Activated naive CD8-positive, alpha-beta T cell (primary cell): ENCODE measurements around the gene IRS1.

Experiments used
- H3K27ac Mint-ChIP-seq: one replicate; pipeline ENCODE4 v1.8.0; 2021; ENCODE audit warnings: mixed read lengths
- H3K27me3 Mint-ChIP-seq: one replicate; pipeline ENCODE4 v1.8.0; 2021; ENCODE audit warnings: mixed read lengths
- H3K36me3 Mint-ChIP-seq: one replicate; pipeline ENCODE4 v1.8.0; 2021; ENCODE audit warnings: mixed read lengths
- H3K4me1 Mint-ChIP-seq: one replicate; pipeline ENCODE4 v1.8.0; 2021; ENCODE audit warnings: low read depth, mixed read lengths
- H3K4me3 Mint-ChIP-seq: one replicate; pipeline ENCODE4 v1.8.0; 2021; ENCODE audit warnings: mild to moderate bottlenecking, mixed read lengths
- H3K9me3 Mint-ChIP-seq: one replicate; pipeline ENCODE4 v1.8.0; 2021; ENCODE audit warnings: low read depth, mixed read lengths

IRS1 gene

DNA sequence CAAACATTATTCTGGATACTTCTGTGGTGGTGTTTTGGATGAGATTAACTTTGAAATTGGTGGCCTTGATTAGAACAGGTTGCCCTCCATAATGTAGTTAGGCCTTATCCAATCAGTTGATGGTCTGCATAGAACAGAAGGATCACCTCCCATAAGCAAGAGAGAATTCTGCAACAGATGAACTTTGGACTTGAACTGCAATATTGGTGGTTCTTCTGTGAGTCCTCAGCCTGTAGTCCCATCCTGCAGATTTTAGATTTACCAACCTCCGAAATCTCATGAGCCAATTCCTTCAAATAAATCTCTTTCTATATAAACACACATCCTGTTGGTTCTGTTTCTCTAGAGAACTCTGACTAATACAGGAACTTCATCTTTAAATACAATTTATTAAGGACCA is 81.9 kb downstream of the IRS1 start:
- Mint-ChIP-seq H3K27ac (no peak overlapping the region), H3K4me3 (no peak overlapping the region), H3K27me3 (peaks cover 8% of the 10 kb centered on the region), H3K9me3 (no peaks in the 10 kb centered on the region), H3K36me3 (no peaks in the 10 kb centered on the region), H3K4me1 (no peaks in the 10 kb centered on the region)

DNA sequence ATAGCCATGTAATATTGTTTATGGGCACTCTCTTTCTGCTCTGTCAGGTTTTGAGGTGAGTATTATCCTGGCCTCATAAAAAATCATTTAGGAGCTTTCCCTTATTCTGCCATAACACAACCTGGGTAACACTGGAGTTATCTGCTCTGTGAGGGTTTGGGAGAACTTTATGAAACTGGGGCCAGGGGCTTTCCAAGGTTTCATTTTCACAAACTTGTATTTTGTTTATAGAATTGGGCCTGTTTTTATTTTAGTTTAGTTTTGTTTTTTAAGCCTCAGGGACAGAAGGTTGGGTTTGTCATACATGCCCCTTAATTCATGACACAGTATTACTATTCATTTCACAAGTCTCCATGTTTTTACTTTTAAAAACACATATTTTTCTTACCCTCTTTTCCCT is 83.5 kb downstream of the IRS1 start:
- H3K36me3 Mint-ChIP-seq, result no peaks in the 10 kb centered on the region
- H3K4me1 Mint-ChIP-seq, result no peaks in the 10 kb centered on the region
- no peaks in the 10 kb centered on the region for H3K9me3 Mint-ChIP-seq
- no peak overlapping the region for H3K27ac Mint-ChIP-seq
- no peak overlapping the region for H3K4me3 Mint-ChIP-seq
- peaks cover 8% of the 10 kb centered on the region for H3K27me3 Mint-ChIP-seq

DNA sequence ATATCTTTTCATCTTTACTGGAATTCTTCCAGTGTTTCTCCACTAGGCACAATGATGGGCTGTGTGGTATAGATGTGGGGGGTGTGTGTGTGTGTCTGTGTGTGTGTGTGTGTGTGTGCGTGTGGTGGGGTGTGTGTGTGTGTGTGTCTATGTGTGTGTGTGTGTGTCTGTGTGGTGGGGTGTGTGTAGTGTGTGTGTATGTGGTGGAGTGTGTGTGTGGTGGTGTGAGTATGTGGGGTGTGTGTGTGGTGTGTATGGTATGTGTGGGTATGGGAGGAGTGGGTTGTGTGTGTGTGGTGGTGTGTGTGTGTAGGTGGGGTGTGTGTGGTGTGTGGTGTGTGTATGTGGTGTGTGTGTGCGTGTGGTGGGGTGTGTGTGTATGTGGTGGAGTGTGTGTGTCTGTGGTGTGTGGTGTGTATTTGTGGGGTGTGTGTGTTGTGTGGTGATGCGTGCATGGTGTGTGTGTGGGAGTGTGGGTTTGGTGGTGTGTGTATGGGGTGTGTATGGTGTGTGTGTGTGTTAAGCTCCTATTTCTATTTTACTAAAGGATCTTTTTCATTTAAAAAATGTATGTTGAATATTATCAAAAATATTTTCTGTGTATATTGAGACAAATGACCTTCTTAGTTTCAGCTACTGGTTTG is 84.2 kb downstream of the IRS1 start:
- Mint-ChIP-seq H3K4me3 (no peak overlapping the region), H3K27ac (no peak overlapping the region), H3K27me3 (peaks cover 6% of the 10 kb centered on the region), H3K9me3 (no peaks in the 10 kb centered on the region), H3K36me3 (no peaks in the 10 kb centered on the region), H3K4me1 (no peaks in the 10 kb centered on the region)

DNA sequence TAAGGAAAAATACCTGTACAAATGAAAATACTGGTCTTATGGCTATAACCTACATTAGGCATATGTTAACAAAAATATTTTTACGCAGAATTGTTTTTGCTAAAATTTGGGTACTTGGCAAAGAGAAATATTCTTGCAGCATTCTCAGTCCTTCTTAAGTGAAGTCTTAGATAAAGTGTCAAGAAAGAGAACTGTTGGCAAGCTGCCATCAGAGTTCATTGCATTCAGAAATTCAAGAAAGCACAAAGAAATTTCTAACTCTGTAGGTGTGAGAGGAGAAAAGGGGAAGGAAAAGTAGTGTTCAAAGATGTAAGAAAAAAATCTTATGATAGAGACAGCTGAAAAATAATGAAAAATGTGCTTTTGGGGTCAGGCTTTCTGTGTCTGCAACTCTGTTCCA is 86.7 kb downstream of the IRS1 start:
- Mint-ChIP-seq H3K4me3 (no peak overlapping the region), H3K27me3 (peaks cover 3% of the 10 kb centered on the region), H3K9me3 (no peaks in the 10 kb centered on the region), H3K36me3 (no peaks in the 10 kb centered on the region), H3K27ac (no peak overlapping the region), H3K4me1 (no peaks in the 10 kb centered on the region)

DNA sequence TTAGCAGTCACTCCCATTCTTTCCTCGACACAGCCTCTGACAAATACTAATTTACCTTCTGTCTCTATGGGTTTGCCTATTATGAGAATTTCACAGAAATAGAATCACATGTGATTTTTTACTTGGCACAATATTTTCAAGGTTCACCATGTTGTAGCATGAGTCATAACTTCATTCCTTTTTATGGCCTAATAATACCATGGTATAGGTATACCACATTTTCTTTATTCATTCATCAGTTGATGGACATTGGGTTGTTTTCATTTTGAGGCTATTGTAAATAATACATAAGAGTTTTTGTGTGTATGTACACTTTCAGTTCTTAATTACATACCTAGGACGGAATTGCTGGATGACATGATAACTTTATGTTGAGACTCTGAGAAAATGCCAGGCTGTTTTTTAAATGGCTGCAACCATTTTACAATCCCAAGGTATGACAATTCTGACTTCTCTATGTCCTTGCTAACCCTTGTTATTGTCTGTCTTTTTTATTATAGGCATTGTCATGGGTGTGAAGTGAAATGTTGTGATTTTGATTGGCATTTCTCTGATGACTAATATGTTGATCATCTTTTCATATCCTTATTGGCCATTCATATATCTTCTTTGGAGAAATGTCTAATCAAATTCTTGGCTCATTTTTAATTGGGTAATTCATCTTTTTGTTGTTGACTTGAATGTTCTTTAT is 87.9 kb downstream of the IRS1 start:
- H3K9me3 Mint-ChIP-seq, result no peaks in the 10 kb centered on the region
- H3K27me3 Mint-ChIP-seq, result peaks cover 3% of the 10 kb centered on the region
- H3K4me1 Mint-ChIP-seq, result no peaks in the 10 kb centered on the region
- no peak overlapping the region for H3K4me3 Mint-ChIP-seq
- no peak overlapping the region for H3K27ac Mint-ChIP-seq
- H3K36me3 Mint-ChIP-seq, result no peaks in the 10 kb centered on the region

DNA sequence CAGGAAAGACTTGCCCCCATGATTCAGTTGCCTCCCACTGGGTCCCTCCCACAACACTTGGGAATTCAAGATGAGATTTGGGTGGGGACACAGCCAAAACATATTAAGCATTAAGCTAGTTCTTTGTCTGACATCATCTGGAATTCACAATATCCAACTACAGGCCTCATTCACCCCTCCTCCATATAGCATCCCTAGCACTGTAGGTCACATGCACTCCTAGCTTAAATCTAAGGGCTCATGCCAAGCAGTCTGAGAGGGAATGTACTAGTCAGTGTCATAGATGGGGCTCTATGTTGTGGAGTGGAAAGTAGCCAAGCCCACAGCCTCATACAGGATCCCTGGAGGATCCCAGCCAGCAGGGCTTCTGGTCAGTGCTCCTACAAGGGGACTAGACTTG is 92.1 kb downstream of the IRS1 start:
- no peak overlapping the region for H3K4me3 Mint-ChIP-seq
- no peak overlapping the region for H3K27ac Mint-ChIP-seq
- no peaks in the 10 kb centered on the region for H3K4me1 Mint-ChIP-seq
- H3K36me3 Mint-ChIP-seq, result no peaks in the 10 kb centered on the region
- H3K27me3 Mint-ChIP-seq, result no peaks in the 10 kb centered on the region
- no peaks in the 10 kb centered on the region for H3K9me3 Mint-ChIP-seq

DNA sequence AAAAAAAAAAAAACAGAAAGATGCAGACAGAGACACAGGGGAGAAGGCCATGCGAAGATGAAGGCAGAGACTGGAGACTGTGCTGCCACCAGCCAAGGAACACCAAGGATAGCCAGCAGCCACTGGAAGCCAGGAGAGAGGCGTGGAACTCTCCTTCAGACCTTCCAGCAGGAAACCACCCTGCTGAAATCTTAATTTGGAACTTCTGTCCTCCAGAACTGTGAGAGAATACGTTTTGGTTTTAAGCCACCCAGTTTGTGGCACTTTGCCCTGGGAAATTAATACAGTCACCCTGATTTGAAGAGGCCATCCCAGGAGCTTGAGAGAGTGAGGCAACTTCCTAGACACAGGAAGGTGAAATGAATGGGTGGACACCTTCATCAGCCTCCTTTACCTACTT is 93.7 kb downstream of the IRS1 start:
- Mint-ChIP-seq H3K27ac (no peak overlapping the region), H3K9me3 (no peaks in the 10 kb centered on the region), H3K36me3 (no peaks in the 10 kb centered on the region), H3K4me1 (no peaks in the 10 kb centered on the region), H3K27me3 (no peaks in the 10 kb centered on the region), H3K4me3 (no peak overlapping the region)

DNA sequence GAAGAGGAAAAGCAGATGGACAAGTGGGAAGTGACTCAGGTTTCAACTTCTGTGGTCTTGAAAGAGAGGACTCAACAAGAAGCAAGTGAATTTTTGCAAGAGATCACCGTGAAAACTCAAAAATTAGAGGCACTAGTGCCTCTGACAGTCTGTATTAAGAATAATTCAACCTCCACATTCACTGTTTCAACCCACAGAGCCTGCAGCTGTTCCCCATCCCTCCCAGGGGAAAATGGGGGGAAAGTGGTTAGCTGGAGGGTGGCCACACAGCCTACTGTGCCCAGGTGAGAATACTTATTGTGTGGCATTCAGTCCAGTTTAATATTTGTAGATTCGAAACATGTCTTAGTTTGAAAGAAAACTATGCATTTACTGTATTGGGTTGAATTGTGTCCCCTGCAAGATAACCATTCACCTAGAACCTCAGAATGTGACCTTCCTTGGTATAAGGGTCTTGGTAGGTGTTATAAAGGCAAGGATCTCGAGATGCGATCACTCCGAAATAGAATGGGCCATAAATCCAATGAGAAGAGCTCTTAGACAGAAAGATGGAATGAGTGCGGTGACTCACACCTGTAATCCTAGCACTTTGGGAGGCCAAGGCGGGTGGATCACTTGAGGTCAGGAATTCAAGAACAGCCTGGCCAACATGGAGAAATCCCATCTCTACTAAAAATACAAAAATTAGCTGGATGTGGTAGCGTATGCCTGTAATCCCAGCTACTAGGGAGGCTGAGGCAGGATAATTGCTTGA is 94.3 kb downstream of the IRS1 start:
- peaks cover under 1% of the 10 kb centered on the region for H3K27me3 Mint-ChIP-seq
- H3K4me1 Mint-ChIP-seq, result no peaks in the 10 kb centered on the region
- H3K27ac Mint-ChIP-seq, result no peak overlapping the region
- H3K4me3 Mint-ChIP-seq, result no peak overlapping the region
- no peaks in the 10 kb centered on the region for H3K9me3 Mint-ChIP-seq
- H3K36me3 Mint-ChIP-seq, result peaks cover under 1% of the 10 kb centered on the region

DNA sequence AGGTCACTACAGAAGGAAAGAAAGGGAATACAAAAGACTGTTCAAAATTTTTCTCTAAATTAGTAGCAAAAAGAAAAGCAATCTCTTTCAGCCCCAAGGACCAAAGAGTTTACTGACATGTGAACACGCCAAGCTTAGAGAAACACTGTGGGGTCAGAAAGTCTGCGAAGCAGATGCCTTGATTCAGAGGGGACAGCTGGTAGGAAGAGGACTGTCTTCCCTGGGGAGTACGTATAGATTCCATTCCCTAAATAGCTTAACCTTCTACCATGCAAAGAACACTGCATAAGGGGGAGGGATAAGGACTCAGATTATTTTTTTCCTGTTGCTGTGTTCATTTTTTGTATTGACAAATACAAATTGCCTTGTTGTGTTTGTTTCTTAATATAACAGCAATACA is 96.1 kb downstream of the IRS1 start:
- Mint-ChIP-seq H3K27ac (no peak overlapping the region), H3K36me3 (peaks cover 2% of the 10 kb centered on the region), H3K4me3 (no peak overlapping the region), H3K9me3 (no peaks in the 10 kb centered on the region), H3K4me1 (no peaks in the 10 kb centered on the region), H3K27me3 (peaks cover 4% of the 10 kb centered on the region)

DNA sequence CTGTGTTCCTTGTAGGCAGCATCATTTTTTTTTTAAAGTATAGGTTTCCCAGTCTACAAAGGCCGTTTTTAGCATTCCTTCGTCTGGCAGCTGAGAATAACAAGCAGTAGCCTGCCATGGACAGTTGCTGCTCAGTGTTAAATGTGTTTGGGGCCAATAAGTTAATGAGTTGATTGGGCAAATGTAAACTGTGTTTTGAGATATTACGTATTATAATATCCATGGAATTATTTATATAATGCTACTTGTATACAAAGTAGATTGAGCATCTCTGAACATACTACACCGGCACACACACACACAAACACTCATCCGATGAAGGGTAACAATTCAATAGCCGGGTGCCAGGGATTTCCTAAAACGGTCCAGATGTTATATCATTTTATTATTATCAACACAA is 97.2 kb downstream of the IRS1 start:
- no peaks in the 10 kb centered on the region for H3K4me1 Mint-ChIP-seq
- peaks cover 4% of the 10 kb centered on the region for H3K27me3 Mint-ChIP-seq
- no peak overlapping the region for H3K27ac Mint-ChIP-seq
- peaks cover 2% of the 10 kb centered on the region for H3K36me3 Mint-ChIP-seq
- no peak overlapping the region for H3K4me3 Mint-ChIP-seq
- no peaks in the 10 kb centered on the region for H3K9me3 Mint-ChIP-seq

DNA sequence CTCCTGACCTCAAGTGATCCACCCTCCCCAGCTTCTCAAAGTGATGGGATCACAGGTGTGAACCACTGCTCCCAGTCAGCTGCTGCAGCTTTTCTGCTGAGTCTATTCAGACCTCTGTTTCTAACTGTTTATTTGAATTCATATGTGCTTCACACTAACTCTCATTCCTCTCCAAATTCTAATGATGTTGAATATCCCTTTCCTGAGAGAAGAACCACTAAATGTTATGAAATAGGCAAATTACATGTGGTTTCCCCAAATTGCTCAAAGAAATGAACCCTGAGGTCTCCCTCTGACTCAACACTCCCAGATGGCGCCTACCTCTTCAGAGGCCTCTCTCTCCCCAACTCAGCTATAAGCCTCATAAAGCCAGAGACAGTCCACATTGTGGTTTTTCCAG is 98.6 kb downstream of the IRS1 start:
- H3K27me3 Mint-ChIP-seq, result peaks cover 4% of the 10 kb centered on the region
- no peaks in the 10 kb centered on the region for H3K9me3 Mint-ChIP-seq
- no peak overlapping the region for H3K4me3 Mint-ChIP-seq
- no peak overlapping the region for H3K27ac Mint-ChIP-seq
- no peaks in the 10 kb centered on the region for H3K4me1 Mint-ChIP-seq
- peaks cover 2% of the 10 kb centered on the region for H3K36me3 Mint-ChIP-seq

DNA sequence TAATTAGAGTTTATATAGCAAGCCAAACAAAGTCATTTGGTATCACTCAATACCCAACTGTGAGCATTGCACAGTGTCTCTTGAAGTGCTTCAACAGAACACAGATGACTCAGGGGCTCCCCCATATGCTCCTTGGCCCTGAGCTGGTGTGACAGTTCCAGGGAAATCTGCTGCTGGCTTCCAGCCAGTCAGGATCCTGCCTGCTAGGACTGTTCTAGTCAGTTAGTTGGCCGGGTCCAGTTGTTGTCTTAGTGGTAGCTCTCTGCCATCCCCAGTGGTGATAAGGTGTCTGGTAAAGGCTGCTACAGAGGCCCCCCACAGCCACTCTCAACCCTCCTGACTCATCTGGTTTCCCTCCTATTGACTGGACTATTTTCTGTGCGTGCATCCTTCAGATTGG is 100.3 kb downstream of the IRS1 start:
- Mint-ChIP-seq H3K4me3 (no peak overlapping the region), H3K27ac (no peak overlapping the region), H3K27me3 (peaks cover 4% of the 10 kb centered on the region), H3K9me3 (no peaks in the 10 kb centered on the region), H3K4me1 (no peaks in the 10 kb centered on the region), H3K36me3 (peaks cover 2% of the 10 kb centered on the region)

DNA sequence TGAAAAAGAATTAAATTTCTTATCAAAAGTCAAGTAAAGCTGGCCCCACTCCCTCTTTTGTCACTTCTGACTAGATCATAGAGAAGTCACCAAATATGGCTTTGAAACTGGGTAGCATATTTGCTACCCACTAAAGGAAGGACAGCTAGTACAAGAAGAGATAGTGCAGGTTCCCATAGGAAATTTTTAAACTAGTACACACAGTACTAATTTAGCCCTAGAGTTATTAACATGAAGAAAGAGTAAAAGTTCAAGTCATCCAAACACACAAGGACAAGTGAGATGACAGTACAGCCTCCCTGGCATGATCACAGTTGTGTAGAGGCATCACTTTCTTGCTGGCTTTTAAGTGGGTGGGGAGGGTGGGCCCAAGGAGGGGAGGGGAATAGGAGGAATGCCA is 100.9 kb downstream of the IRS1 start:
- peaks cover 4% of the 10 kb centered on the region for H3K27me3 Mint-ChIP-seq
- no peaks in the 10 kb centered on the region for H3K9me3 Mint-ChIP-seq
- peaks cover 2% of the 10 kb centered on the region for H3K36me3 Mint-ChIP-seq
- H3K4me3 Mint-ChIP-seq, result no peak overlapping the region
- H3K4me1 Mint-ChIP-seq, result no peaks in the 10 kb centered on the region
- H3K27ac Mint-ChIP-seq, result no peak overlapping the region

DNA sequence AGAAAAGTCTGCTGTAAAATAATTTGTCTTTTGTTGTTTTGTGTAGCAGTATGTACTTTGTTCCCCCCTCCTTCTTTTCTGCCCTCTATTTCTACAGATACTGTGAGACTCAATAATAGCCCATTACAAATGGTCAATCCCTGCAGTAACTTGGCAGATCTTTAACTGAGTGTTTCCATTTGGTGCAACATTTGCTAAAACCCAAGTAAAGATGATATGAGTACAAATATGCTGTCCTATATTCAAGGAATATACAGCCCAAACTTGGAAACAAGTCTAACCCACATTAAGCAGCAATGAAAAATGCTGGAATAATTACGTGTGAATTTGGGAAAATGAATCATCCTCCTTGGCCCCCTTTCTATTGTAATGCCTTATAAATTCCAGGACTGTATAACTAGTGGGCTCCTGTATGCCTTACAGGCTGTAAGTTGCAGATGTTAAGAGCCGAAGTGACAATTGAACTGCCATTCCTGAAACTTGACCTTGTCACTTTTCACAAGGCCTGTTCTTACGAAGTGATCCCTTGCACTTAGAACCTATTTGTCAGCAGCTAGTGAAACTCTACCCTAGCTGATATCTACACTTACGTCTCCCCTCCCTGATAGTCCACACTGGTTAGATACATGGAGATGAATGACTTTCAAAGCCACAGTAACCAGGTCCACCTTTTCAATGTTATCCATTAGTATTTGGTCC is 104.9 kb downstream of the IRS1 start:
- H3K4me3 Mint-ChIP-seq, result no peak overlapping the region
- no peaks in the 10 kb centered on the region for H3K36me3 Mint-ChIP-seq
- peaks cover 6% of the 10 kb centered on the region for H3K27me3 Mint-ChIP-seq
- no peaks in the 10 kb centered on the region for H3K9me3 Mint-ChIP-seq
- H3K4me1 Mint-ChIP-seq, result peaks cover 5% of the 10 kb centered on the region
- no peak overlapping the region for H3K27ac Mint-ChIP-seq

DNA sequence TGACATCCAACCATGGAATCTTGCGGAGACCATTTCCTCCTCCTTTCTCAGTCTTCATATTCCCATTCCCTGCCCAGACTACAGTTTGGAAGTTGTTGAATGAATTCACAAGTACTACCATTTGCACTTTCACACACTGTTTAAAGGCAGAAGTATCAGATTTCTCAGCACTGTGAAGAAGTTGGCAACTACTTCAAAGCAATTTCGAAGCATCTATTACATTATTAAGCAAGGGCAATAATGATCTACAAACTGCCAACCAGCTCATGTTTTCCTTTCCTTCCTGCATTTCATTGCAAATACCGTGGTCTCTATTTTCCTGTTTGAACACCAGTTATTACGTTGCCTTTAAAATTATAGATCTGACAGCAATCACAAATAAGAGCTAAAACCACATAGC is 105.5 kb downstream of the IRS1 start:
- H3K36me3 Mint-ChIP-seq, result no peaks in the 10 kb centered on the region
- H3K27me3 Mint-ChIP-seq, result peaks cover 7% of the 10 kb centered on the region
- no peaks in the 10 kb centered on the region for H3K9me3 Mint-ChIP-seq
- H3K4me3 Mint-ChIP-seq, result no peak overlapping the region
- H3K4me1 Mint-ChIP-seq, result peaks cover 5% of the 10 kb centered on the region
- no peak overlapping the region for H3K27ac Mint-ChIP-seq
